AG04449 (cell line): ENCODE results near the gene HRCT1.

Experiments
- CTCF ChIA-PET: fragments of 350-600 bp; formaldehyde crosslinking; extraction: SDS; loops from one replicate; lab custom pipeline; 2021; ENCODE audit warnings: antibody characterized with exemption; lab: Yijun Ruan, JAX
- POLR2A ChIA-PET: fragments of 400-600, 350-600 bp; formaldehyde crosslinking; extraction: SDS; loops from one replicate; lab custom pipeline; 2020; ENCODE audit warnings: antibody characterized with exemption, inconsistent platforms; lab: Yijun Ruan, JAX
- DNase-seq: peaks from one replicate; pipeline ENCODE4 v3.0.0-alpha.2; 2010; ENCODE audit warnings: low read depth, low spot score
- H3K4me3 ChIP-seq: 2 replicates; pipeline ENCODE4 v1.5.1; 2011; ENCODE audit warnings: low read depth, mild to moderate bottlenecking, control low read depth, low read length
- CTCF ChIP-seq: IDR thresholded peaks from one replicate; pipeline ENCODE4 v1.5.1; 2011; ENCODE audit warnings: mild to moderate bottlenecking, moderate library complexity, low read length, control low read depth, inconsistent platforms; ENCODE audit not compliant: insufficient read depth; ENCODE audit errors: missing control alignments

The HRCT1 gene

GRCh38 chr9:35935261-35935660 lies 29.3 kb downstream of the HRCT1 start:
- ChIA-PET POLR2A (interaction anchor here (1.8 to 2.8 kb wide), 2 partner anchors 11 to 28 kb away, joined by 6 to 16 read pairs; no protein-coding TSS in a partner anchor), CTCF (interaction anchor here (1.2 to 13.1 kb wide), 5 partner anchors 9 to 25 kb away, joined by 3 to 194 read pairs (median 8); partner anchors contain the start of gene OR2S2)
- no peak for TF ChIP-seq CTCF
- DNase-seq, result no peak
- no peak overlapping the region for H3K4me3 ChIP-seq

- CTCF ChIA-PET, result interaction anchor here (1.2 to 13.1 kb wide), 4 partner anchors 9 to 25 kb away, joined by 3 to 194 read pairs (median 15); partner anchors contain the start of gene OR2S2
Measured at GRCh38 chr9:35935755-35936509, 29.9 kb downstream of the HRCT1 start.

GRCh38 chr9:35937227-35937626 lies 31.2 kb downstream of the HRCT1 start:
- no peak for DNase-seq
- TF ChIP-seq CTCF, result no peak
- ChIA-PET POLR2A (no interaction called here), CTCF (interaction anchor here (1.5 to 13.1 kb wide), 5 partner anchors 8 to 46 kb away, joined by 3 to 194 read pairs (median 6); partner anchors contain the start of gene OR2S2)
- no peak overlapping the region for H3K4me3 ChIP-seq

More at GRCh38 chr9:35935755-35936509, 29.9 kb downstream of the HRCT1 start:
- peak; percentile 83 for DNase-seq
- POLR2A ChIA-PET, result interaction anchor here (0.6 to 2.8 kb wide), 4 partner anchors 9 to 94 kb away, joined by 3 to 16 read pairs (median 5); no protein-coding TSS in a partner anchor
- no peak for TF ChIP-seq CTCF
- H3K4me3 ChIP-seq, result no peak overlapping the region

- ChIA-PET POLR2A (interaction anchor here (0.6 kb wide), 1 partner anchor 8 kb away, joined by 3 read pairs; no protein-coding TSS in a partner anchor), CTCF (interaction anchor here (1.3 to 13.1 kb wide), 6 partner anchors 14 to 91 kb away, joined by 3 to 194 read pairs (median 4); partner anchors contain the start of genes HRCT1 and OR2S2)
- DNase-seq, result no peak
- H3K4me3 ChIP-seq, result no peak overlapping the region
- no peak for TF ChIP-seq CTCF
Measured at GRCh38 chr9:35938474-35939356, 32.7 kb downstream of the HRCT1 start.

GRCh38 chr9:35939679-35940250 lies 33.8 kb downstream of the HRCT1 start:
- ChIA-PET POLR2A (interaction anchor here (0.6 to 1.5 kb wide), 3 partner anchors 7 to 34 kb away, joined by 3 read pairs; partner anchors contain the start of gene HRCT1), CTCF (interaction anchor here (0.8 to 13.1 kb wide), 9 partner anchors 13 to 90 kb away, joined by 3 to 194 read pairs (median 4); partner anchors contain the start of genes HRCT1 and OR2S2)
- no peak for DNase-seq
- no peak for TF ChIP-seq CTCF
- no peak overlapping the region for H3K4me3 ChIP-seq
